Hepatocyte (in vitro differentiated cells): ENCODE results near the gene ATP5MC2.

Source experiments
- EZH2 ChIP-seq: fragments of 200-600 bp; sonication (generic); IDR thresholded peaks from 2 replicates; pipeline ENCODE4 v1.6.1; 2016; ENCODE audit warnings: antibody characterized with exemption, mild to moderate bottlenecking, borderline replicate concordance
- EZH2phosphoT487 ChIP-seq: fragments of 200-600 bp; sonication (generic); IDR thresholded peaks from one replicate; pipeline ENCODE4 v1.6.1; 2018; ENCODE audit warnings: antibody characterized with exemption, mild to moderate bottlenecking, low read depth, moderate library complexity; ENCODE audit not compliant: unreplicated experiment, severe bottlenecking
- TF ChIP-seq, protein P1 (sequence below): fragments of 200-600 bp; sonication (generic); IDR thresholded peaks from 2 replicates; pipeline ENCODE4 v1.5.1; 2016; ENCODE audit warnings: antibody characterized with exemption, mild to moderate bottlenecking; ENCODE audit not compliant: poor library complexity

GRCh38 chr12:53712059-53712643 lies 36.3 kb upstream of the ATP5MC2 start:
- TF ChIP-seq, protein P1, sequence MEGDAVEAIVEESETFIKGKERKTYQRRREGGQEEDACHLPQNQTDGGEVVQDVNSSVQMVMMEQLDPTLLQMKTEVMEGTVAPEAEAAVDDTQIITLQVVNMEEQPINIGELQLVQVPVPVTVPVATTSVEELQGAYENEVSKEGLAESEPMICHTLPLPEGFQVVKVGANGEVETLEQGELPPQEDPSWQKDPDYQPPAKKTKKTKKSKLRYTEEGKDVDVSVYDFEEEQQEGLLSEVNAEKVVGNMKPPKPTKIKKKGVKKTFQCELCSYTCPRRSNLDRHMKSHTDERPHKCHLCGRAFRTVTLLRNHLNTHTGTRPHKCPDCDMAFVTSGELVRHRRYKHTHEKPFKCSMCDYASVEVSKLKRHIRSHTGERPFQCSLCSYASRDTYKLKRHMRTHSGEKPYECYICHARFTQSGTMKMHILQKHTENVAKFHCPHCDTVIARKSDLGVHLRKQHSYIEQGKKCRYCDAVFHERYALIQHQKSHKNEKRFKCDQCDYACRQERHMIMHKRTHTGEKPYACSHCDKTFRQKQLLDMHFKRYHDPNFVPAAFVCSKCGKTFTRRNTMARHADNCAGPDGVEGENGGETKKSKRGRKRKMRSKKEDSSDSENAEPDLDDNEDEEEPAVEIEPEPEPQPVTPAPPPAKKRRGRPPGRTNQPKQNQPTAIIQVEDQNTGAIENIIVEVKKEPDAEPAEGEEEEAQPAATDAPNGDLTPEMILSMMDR = no peak
- TF ChIP-seq EZH2 = no peak
- TF ChIP-seq EZH2phosphoT487 = no peak
